Measurements from ENCODE around the gene SECISBP2L. TPM values are rescaled to one million over a fixed set of nuclear protein-coding genes. Genes with fewer than 3 reads are reported as not detected.

SECISBP2L gene
- total RNA-seq, 1 experiment from 2014 or later: 24.7 TPM

GRCh38 chr15:49094923-49095322 is 48.7 kb upstream of the SECISBP2L start:
- Mint-ChIP-seq H3K27ac (no peak overlapping the region), H3K27me3 (ENCODE audit: low read depth) (no peaks in the 10 kb centered on the region; the same call in 1 of the 2 replicates), H3K9me3 (no peaks in the 10 kb centered on the region), H3K4me1 (no peaks in the 10 kb centered on the region), H3K4me3 (no peak overlapping the region), H3K36me3 (ENCODE audit: insufficient read depth in 1 of 3, low read depth in 3 of 3) (no peaks in the 10 kb centered on the region)
- Histone ChIP-seq H4K20me1 (ENCODE audit: control insufficient read depth, insufficient read depth, insufficient read length) (no peaks in the 10 kb centered on the region), H3K18ac (ENCODE audit: insufficient read length, low read depth, low read length) (no peak overlapping the region), H3K79me1 (ENCODE audit: insufficient read depth, low read depth, low read length, poor library complexity, severe bottlenecking) (no peaks in the 10 kb centered on the region), H2BK12ac (ENCODE audit: insufficient read length, low read depth, low read length) (no peak overlapping the region), H4K5ac (ENCODE audit: insufficient read length, low read depth, low read length) (no peak overlapping the region), H3T11ph (ENCODE audit: low read length) (no peak overlapping the region), H3K9ac (ENCODE audit: extremely low read depth, insufficient read length, low read length) (no peak overlapping the region), H4K8ac (replicated peaks; ENCODE audit: insufficient read length, low read depth, low read length) (no peak overlapping the region), H3K4me2 (ENCODE audit: insufficient read depth, insufficient read length, low read length) (no peak overlapping the region), H3K9me3 (ENCODE audit: control insufficient read depth, low read depth, low read length) (no peaks in the 10 kb centered on the region), H3K14ac (ENCODE audit: insufficient read depth, low read length) (no peak overlapping the region), H2AFZ (ENCODE audit: low read length) (no peak overlapping the region), H3K56ac (ENCODE audit: insufficient read length, low read depth, low read length) (no peak overlapping the region), H2AK5ac (ENCODE audit: insufficient read length, low read length) (no peak overlapping the region), H3K23me2 (ENCODE audit: insufficient read length, low read depth, low read length, poor library complexity, severe bottlenecking) (no peaks in the 10 kb centered on the region), H3K4ac (ENCODE audit: low read depth, low read length) (no peak overlapping the region), H3K4me1 (ENCODE audit: insufficient read depth, low read length) (no peaks in the 10 kb centered on the region), H2BK5ac (ENCODE audit: insufficient read length, low read length) (no peak overlapping the region), H4K91ac (ENCODE audit: insufficient read length, low read depth, low read length) (no peak overlapping the region), H3K79me2 (ENCODE audit: insufficient read depth, low read length) (no peaks in the 10 kb centered on the region), H2BK20ac (ENCODE audit: low read depth, low read length, poor library complexity, severe bottlenecking) (no peak overlapping the region), H2BK15ac (ENCODE audit: low read depth, low read length) (no peak overlapping the region), H3K23ac (ENCODE audit: insufficient read length, low read depth, low read length) (no peak overlapping the region), H2BK120ac (ENCODE audit: low read depth, low read length, poor library complexity, severe bottlenecking) (no peak overlapping the region), H3K27me3 (ENCODE audit: insufficient read depth, low read length) (no peaks in the 10 kb centered on the region), H3K27ac (ENCODE audit: insufficient read length, low read depth, low read length) (no peak overlapping the region)
- TF ChIP-seq CTCF (conservative IDR thresholded peaks at IDR 0.05): no peak
- no peak for DNase-seq
- no CpG with 5 or more reads among the region's 1 CpG for WGBS (ENCODE audit: extremely low coverage, insufficient read length, low lambda C conversion rate)

Data from H9 (cell line).